Measurements from ENCODE around the gene LLGL2.

GRCh38 chr17:75559958-75560533 lies 34.5 kb downstream of the LLGL2 start:
- TF ChIP-seq CTCF (conservative IDR thresholded peaks at IDR 0.05 in 1 of 2, IDR thresholded peaks at IDR 0.05 in 1 of 2; ENCODE audit: extremely low read depth in 1 of 2, insufficient read depth in 1 of 2, low read depth in 1 of 2, low read length in 2 of 2): no peak
- TF ChIP-seq EZH2 (IDR thresholded peaks at IDR 0.05; ENCODE audit: borderline replicate concordance, low read length): no peak
